GM18868 (cell line): ENCODE measurements around the gene TMEM14C.

ENCODE experiments used
- ATAC-seq: cut with Tn5 transposase; IDR thresholded peaks from one replicate; pipeline ENCODE4 v1.9.1; 2021; ENCODE audit warnings: mild to moderate bottlenecking, moderate library complexity; ENCODE audit not compliant: unreplicated experiment

The TMEM14C gene

DNA sequence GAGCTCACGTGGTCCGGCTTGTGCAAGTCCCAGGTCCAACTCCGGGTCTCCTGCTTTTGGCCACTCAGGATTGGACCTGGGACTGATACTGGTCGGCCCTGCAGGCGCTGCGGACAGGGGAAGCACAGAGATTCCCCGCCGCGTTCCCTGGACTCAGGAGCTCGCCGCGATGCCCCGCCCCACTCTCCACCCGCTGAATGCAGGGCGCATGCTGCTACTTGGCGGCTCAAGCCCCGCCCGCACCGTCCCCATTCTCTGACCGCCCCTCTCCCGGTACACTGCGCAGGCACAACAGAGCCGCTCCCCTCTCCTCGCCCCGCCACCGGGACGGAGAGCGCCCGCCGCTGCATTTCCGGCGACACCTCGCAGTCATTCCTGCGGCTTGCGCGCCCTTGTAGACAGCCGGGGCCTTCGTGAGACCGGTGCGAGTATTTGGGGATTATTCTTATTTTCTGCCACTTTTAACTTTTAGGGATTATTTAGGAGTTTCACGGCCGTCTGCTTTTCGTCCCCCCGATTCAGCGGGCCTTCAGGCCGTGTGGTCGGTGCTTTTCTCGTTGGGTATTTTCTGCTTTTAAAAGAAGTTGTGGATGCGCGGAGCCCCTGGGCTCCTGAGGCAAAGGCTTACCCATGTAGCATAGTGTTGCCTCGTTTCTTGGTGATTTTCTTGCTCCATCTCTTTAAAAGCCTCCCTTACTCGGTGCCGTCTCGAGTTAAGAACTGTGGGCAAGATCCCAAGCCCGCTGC is at the start of gene TMEM14C:
TMEM14C (plus strand) TSS at position 251 of the 747 bp plus-strand sequence. CDS start 1,544 bp downstream, outside the sequence.
- ATAC-seq = peak; percentile 94

DNA sequence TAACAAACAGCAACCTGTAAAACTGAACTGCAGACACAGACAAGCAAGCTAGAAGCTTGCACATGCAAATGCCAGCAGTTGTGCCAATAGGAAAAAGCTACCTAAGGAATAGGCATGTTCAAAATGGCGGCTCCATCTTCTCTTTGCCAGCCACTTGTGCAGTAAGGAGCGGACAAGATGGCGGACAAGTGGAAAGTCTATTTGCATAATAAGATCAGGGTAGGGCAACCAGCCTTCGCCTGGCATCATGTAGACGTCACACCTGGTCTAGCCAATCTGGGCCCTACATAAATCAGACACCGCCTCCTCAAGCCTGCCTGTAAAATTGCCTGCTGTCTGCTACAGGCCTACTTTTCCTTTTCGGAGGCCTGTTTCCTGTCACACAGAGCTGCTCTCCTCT is 46.5 kb upstream of the TMEM14C start:
- ATAC-seq = no peak

DNA sequence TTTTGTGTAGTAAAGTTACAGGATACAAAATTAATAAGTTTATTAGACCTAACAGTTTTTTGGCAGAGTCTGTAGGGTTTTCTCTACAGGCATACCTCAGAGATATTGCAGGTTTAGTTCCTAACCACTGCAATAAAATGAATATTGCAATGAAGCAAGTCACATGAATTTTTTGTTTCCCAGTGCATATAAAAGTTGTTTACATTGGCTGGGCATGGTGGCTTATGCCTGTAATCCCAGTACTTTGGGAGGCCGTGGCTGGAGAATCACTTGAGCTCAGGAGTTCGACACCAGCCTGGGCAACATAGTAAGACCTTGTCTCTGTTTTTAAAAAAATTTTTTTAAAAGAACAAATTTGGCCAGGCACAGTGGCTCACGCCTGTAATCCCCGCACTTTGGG is 44.4 kb upstream of the TMEM14C start:
- ATAC-seq = no peak

DNA sequence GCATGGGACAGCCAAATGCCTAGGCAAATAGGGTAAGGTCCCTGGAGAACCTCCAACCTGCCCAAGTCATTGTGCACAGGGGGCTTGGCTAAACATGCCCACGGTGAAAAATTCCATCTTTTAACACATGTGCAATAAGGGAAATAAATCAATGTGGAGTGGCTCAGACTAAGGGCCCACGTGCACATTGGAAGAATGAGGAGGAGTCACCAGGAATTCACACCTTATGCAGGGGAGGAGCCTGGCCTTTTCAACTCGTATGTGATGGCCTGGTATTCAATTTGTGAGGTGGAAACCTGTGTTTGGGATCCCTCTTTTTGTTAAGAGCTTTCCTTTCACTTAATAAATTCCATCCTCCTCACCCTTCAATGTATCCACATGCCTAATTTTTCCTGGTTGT is 41.1 kb upstream of the TMEM14C start:
- ATAC-seq = no peak

DNA sequence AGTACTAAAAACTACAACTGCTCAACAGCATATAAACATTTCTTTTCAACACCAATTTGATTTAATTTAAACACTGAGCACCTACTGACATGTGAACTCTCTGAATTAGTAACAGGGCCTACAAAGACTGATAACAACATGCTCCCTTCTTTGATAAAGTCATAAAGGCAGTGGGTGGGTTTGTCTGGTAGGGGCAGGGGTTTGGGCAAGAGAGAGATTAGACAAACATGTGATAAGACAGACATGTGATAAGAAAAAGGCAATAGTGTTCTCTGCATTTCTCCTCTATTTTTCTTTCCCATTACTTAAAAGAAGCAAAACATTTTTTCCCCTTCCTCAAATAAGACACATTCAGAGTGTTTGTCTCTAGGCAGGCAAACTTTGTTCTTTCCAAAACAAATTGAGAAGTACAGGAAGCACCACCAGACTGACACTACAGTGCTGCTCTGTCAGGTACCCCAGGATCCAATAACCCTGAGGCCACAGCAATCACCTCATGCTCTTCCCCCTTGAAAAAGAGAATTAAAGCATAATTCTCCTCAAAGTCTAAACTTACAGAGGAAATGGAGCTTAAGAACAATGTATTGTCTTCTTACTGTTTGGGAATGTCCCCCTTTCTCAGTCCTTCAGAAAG is 40.4 kb upstream of the TMEM14C start:
- no peak for ATAC-seq

DNA sequence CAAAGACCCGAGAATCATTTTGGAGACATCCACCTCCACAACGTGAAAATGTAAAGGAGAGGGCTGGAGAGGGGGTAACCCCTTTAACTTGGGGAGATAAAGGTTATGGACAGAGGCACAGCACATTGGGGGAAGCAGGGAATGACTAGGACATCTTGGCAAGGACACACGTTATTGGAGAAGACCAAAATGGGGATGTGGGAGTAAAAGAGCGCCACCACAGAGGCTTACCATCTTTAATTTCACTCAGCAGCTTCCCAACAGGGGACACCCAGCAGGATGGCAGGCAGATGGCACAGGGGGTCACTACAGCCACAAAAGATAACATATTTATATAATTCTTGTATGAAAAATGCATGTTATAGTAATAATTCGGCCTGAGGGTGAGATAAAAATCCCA is 38.3 kb upstream of the TMEM14C start:
- ATAC-seq = no peak

DNA sequence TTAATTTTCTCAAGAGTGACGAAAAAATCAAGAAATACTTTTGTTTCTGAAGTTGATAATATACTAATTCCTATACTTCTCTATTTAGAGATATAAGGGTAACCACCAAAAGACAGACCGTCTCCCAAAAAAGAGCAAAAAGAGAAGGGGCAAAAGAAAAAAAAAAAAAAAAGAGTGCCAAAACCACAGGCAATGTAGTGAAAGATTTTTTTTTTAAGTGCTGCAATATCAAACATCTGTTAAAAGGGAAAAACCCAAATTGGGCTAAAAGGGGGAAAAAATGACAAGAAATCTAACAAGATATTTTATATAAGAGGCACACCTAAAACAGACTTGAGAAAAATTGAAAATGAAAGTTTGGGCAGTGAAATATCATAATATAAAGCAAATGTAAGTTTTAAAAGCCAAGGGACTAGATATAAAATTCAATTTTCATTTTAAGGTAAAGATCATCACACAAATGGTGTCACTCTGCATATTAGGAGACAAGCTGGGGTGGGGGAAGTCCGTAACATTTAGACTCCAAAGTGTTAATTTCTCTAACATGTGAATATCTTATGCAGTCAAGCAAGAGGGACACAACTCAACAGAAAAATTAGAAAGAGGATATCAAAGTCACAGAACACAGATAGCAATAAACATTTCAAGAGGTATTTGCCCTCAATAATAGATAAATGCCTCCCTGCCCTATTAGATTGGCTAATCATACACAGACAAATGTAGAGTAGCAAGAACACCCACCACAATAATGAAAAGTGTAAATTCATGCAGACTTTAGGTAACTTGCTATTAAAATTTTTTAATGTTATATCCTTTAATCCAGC is 37.6 kb upstream of the TMEM14C start:
- ATAC-seq = no peak

DNA sequence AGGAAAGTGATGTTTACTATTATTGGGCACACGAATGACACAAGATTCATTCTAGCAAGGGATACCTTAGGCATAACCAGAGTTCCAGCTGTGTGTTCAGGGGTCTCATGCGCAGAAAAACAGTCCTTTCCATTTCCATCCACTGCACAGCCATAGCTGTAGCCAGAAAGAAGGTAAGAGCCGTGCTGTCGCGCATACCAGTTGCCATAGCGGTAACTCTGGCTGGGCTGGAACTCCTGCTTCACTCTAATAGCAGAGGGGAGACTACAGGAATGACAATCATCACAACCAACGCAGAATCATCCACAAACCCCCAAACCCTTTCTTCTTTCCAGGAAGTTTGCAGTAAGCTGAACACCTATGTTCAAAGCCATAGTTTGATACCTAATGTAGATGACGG is 36.0 kb upstream of the TMEM14C start:
- no peak for ATAC-seq

DNA sequence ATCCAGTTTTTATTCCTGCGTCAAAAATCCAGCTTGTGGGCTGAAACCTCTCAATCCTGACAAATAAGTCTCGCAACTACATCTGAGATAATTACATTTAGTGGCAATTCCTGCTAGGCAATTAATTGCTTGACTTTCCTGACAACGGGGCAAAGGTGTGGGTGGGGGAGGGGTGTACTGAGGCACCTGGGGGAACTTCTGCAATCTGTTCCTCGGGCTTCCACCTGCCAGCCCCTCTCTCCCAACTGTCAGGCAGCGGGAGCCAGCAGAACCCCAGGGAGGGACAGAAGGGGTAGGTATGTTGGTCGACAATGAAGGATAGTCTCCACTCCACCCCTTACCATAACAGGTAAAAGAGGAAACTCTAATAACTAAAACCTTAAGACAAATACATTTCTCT is 35.3 kb upstream of the TMEM14C start:
- ATAC-seq = no peak

DNA sequence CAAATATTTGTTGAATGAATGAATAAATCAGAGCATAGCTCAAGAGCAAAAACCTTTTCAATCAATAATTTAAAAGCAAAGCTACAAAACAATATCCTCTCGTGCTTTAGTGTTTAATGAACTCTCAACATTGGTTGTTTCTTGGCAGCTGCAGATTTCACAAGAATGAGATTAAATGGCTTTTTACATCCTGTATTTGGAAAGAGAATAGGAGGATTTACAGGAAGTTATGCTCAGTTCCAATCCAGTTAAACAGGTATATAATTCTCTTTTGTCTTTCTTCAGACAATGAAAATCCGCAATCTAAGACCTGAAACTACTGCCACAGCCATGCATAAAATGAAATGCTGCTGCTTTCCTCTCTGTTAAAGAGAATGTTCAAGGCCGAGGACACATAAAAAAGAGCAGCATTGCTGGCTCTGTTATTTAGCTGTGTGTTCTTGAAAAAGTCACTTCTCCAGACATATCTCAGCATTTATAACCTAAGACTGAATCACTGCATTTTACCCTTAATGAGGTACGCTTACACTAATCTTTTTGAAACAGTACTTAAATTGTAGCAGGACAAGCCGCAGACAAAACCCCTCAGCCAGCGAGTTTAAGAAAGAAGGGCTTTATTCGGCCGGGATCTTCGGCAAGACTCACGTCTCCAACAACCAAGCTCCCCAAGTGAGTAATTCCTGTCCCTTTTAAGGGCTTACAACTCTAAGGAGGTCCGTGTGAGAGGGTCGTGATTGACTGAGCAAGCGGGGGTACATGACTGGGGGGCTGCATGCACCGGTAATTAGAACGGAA is 32.0 kb upstream of the TMEM14C start:
- ATAC-seq = no peak

DNA sequence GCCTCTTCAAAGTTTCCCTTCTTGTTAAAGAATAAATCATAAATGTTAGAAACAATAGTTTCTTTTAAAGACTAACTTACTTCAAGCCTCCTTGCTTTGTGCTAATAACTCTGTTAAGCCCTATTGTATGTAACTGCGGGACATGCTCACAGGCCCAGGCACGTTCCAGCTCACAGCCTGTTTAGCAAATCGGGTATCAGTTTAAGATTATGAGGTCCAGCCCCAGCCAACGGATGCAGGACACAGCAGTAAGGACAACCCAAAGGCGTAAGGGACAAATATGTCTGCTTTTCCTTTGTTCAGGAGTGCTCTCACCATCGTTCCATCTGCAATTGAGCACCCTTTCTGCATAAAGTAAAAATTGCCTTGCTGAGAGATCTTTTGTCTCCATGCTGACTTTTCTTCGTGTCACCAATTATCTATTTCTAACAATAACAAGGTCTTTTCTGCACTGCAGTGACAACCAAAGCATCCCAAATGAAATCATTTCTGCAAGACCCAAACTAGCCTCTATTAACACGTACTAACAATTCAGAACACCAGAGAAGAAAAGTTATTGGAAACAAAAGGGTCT is 29.8 kb upstream of the TMEM14C start:
- no peak for ATAC-seq

DNA sequence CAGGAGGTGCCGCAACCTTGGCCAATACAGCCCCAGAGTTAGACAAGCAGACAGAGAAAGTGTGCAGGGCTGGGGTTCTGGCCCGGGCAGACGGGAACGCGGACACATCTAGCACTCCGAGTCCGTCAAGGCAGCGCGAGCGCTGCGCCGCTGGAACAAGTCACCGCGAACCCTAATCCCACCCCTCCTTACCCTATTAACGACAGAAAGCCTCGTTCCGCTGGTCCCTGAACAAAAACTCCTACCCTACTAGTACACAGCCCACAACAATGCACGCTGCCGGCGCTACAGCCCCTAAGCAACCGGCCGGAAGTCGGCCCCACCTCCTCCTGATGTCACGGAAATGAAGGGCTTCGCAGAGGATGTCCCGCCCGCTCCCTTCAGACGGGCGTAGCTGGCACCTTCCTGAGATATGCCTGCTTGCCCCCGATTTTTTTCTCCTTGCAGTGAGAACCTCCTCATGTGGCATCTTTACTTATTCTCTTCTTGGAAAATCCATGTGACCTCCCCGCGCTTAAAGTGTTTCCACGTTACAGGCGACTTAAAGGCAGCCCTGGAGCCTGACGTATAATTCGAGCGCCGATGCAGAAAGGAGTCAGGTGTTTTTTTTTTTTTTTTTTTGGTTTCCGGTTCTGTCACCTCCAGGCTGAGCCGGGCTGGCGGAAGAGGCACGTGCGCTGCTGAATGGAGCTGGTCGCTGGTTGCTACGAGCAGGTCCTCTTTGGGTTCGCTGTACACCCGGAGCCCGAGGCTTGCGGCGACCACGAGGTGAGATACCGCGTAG is 28.4 kb upstream of the TMEM14C start, which contains the start of the genes C6orf52 and PAK1IP1:
C6orf52 (minus strand) TSS at position 315 of the 784 bp plus-strand sequence. CDS start 7,066 bp downstream, outside the sequence.
PAK1IP1 (plus strand) TSS at position 671 of the 784 bp plus-strand sequence; CDS start at position 685, 14 bp downstream.
- ATAC-seq = peak; percentile 98

DNA sequence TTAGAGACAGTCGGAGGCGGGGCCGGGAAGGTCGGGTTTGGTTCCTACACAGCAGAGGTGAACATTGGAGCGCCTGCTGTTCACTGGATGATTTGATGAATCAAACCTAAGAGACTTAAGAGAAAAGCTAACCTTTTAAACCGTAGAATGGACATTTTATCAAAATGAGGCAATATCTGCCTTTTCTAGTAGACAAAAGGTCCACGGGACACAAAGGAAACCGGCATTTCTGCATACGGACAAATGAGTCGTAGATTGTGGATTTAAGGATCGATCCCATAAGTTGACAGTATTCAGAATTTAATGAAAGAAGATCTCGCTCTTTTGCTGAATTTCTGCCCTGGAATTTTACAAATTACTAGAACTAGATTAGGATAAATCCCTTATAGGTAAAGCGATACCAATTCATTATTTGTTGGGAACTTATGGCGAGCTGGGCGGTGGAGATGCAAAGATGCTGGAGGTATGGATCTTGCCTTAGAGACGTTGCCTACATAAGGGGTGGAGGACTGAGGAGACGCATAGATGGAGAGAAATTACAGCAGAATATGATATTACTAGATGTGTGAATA is 27.7 kb upstream of the TMEM14C start:
- ATAC-seq = no peak

DNA sequence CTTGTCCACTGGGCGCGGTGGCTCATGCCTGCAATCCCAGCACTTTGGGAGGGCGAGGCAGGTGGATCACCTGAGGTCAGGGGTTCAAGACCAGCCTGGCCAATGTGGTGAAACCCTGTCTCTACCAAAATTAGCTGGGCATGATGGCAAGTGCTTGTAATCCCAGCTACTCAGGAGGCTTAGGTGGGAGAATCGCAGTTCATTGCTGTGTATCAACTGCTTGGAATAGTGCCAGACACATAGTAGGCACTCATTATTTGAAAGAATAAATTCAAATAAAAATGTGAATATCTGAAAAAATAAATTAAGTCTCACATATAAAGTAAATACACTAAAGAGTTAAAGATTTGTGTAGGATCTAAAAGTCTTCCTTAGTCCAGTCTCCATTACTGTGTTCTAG is 26.2 kb upstream of the TMEM14C start:
- no peak for ATAC-seq

DNA sequence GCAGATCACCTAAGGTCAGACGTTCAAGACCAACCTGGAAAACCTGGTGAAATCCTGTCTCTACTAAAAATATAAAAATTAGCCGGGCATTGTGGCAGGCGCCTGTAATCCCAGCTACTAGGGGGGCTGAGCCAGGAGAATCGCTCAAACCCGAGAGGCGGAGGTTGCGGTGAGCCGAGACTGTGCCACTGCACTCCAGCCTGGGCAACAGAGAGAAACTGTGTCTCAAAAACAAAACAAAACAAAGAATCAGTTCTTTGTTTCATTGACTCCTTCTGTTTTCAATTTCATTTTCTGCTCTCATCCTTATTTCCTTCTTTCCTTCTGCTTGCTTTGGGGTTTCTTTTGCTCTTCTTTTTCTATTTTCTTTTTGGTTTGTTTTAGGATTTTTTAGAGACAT is 8.9 kb upstream of the TMEM14C start:
- no peak for ATAC-seq

DNA sequence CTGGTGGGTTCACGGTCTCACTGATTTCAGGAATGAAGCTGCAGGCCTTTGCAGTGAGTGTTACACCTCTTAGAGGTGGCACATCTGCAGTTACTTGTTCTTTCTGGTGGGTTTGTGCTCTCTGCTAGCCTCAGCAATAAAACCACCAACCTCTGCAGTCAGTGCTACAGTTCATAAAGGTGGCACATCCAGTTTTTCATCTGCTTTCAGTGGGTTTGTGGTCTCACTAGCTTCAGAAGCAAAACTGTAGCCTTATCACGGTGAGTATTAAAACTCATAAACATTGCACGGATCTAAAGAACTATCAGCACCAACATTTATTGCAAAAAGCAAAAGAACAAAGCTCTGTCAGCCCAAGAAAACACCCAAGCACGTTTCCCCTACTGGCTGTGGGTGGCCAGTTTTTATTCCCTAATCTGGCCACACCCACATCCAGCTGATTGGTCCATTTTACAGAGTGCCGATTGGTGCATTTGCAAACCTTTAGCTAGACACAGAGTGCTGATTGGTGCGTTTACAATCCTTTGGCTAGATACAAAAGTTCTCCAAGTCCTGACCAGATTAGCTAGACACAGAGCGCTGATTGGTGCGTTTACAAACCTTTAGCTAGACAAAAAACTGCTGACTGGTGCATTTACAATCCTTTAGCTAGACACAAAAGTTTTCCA is 3.4 kb upstream of the TMEM14C start:
- ATAC-seq = no peak

DNA sequence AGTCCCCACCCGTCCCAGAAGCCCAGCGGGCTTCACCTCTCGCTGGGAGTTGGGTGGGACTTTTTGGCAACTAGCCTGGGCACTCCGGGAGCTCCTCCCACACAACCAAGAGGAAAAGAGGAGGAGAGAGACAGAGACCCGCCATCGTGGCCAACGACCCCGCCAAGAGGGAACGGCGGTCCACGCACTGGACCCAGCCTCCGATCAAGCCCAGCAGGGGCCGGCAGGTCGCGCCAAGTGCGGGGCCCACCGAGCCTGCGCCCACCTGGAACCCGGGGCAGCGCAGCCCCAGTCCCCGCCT is 3.0 kb upstream of the TMEM14C start:
- no peak for ATAC-seq

DNA sequence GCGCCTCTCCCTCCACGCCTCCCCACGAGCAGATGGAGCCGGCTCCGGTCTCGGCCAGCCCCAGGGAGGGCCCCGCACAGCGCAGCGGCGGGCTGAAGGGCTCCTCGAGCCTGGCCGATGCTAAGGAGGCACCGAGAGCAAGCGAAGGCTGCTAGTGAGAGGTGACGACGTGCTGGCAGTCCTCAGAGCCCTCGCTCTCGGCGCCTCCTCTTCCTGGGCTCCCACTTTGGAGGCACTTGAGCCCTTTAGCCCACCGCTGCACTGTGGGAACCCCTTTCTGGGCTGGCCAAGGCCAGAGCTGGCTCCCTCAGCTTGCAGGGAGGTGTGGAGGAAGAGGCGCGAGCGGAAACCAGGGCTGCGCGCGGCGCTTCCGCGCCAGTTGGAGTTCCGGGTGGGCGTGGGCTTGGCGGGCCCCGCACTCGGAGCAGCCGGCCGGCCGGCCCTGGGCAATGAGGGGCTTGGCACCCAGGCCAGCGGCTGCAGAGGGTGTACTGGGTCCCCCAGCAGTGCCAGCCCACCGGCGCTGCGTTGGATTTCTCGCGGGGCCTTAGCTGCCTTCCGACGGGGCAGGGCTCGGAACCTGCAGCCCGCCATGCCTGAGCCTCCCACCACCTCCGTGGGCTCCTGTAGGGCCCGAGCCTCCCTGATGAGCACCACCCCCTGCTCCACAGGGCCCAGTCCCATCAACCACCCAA is 2.5 kb upstream of the TMEM14C start:
- ATAC-seq = peak; percentile 33
